HL-60 (cell line): ENCODE measurements around the gene STOML1.

Experiments
- CTCF ChIP-seq: IDR thresholded peaks from one replicate; pipeline ENCODE4 v1.5.1; 2011; ENCODE audit warnings: low read length, control low read depth, inconsistent platforms; ENCODE audit not compliant: insufficient read depth
- POLR2AphosphoS5 ChIP-seq: IDR thresholded peaks from 2 replicates; pipeline ENCODE4 v1.6.1; 2012; ENCODE audit warnings: low read depth

- TF ChIP-seq CTCF (no peak), POLR2AphosphoS5 (no peak)
Observed at GRCh38 chr15:73946046-73946721, 45.9 kb downstream of the STOML1 start.
